DND-41 (cell line): Measurements from ENCODE around the gene SLC12A7.

Experiments
- CTCF ChIP-seq: IDR thresholded peaks from 2 replicates; pipeline ENCODE4 v1.5.1; 2012; ENCODE audit warnings: borderline replicate concordance, low read length, moderate library complexity, mild to moderate bottlenecking; ENCODE audit not compliant: poor library complexity, severe bottlenecking; ENCODE audit errors: extremely low read depth
- EZH2 ChIP-seq: IDR thresholded peaks from 3 replicates; pipeline ENCODE4 v1.6.1; 2012; ENCODE audit warnings: borderline replicate concordance, low read depth, mild to moderate bottlenecking, moderate library complexity, low read length, inconsistent platforms; ENCODE audit not compliant: severe bottlenecking

DNA sequence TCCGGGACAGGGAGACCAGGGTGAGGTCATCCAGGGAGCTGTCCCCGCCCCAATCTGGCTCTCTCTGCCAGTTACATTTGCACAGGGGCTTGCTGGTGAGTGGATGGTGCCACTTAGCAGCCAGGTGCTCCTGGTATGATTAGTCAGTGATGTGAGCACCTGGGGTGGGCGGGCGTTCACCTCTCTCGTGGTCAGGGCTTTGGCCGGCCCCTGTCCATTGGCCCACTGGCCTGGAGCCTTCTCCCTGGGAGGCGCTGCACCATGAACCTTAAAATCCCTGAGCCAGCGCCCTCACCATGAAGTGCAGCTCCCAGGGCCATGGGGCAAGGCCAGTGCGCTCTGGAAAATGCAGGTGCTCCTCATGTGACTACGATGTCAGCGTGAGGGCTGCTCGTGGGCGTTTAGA lies 101.2 kb downstream of the SLC12A7 start:
- no peak for TF ChIP-seq CTCF
- TF ChIP-seq EZH2 = no peak
